Right lobe of liver (tissue), 4 donors: ENCODE data around the gene TMEM63C.

Experiments
- POLR2A ChIP-seq: fragments of 450-650 bp; IDR thresholded peaks from one replicate; pipeline ENCODE4 v1.6.1; 2017; ENCODE audit warnings: antibody characterized with exemption, mild to moderate bottlenecking
- TF ChIP-seq, protein P1 (sequence below), 4 donors: fragments of 200-600 bp in 3 of 4; fragments of 450-650 bp in 1 of 4; IDR thresholded peaks; one replicate each; pipeline versions ENCODE4 v1.5.1 to v1.8.0; 2016 to 2022; ENCODE audit warnings: antibody characterized with exemption in 4 of 4, mild to moderate bottlenecking in 2 of 4
- donor health status: DM: no; HTN: no; CAD: no.
- donor health status: DM: no; HTN: no; CAD: no.
- donor health status: DM: no; HTN: yes; CAD: no.

DNA sequence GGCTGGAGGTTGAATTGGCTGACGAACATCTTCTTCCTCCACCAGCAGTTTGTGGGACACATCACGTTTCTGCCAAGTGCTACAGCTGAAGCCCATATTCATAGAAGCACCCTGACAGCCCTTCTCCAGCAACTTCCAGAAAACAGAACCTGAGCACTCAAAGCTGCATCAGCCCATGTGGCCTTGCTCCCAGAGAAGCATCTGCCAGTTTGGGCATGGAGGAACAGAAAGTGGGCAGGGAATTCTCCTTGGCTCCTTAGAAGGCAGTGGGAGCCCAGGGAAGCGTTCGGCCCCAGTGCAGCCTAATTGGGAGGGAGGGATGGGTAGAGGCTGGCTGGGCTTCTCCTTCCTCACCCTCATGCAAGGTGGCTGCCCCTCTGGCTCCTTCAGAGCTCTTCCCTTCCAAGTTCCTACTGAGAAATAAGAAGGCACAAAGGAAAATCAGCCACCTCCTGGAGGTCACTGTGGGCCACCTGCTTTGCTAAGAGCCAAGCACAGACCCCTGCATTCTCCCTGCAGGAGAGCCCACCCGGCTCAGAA, 93.5 kb downstream of the TMEM63C start:
- TF ChIP-seq, protein P1, sequence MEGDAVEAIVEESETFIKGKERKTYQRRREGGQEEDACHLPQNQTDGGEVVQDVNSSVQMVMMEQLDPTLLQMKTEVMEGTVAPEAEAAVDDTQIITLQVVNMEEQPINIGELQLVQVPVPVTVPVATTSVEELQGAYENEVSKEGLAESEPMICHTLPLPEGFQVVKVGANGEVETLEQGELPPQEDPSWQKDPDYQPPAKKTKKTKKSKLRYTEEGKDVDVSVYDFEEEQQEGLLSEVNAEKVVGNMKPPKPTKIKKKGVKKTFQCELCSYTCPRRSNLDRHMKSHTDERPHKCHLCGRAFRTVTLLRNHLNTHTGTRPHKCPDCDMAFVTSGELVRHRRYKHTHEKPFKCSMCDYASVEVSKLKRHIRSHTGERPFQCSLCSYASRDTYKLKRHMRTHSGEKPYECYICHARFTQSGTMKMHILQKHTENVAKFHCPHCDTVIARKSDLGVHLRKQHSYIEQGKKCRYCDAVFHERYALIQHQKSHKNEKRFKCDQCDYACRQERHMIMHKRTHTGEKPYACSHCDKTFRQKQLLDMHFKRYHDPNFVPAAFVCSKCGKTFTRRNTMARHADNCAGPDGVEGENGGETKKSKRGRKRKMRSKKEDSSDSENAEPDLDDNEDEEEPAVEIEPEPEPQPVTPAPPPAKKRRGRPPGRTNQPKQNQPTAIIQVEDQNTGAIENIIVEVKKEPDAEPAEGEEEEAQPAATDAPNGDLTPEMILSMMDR (IDR thresholded peaks at IDR 0.05), result no peak
- TF ChIP-seq POLR2A, result no peak
